IMR-90 (cell line): ENCODE results near the gene DENND1A. TPM values are rescaled to one million over a fixed set of nuclear protein-coding genes. Genes with fewer than 3 reads are reported as not detected.
"Not testable (repeated sequence)": the region's sequence is repeated elsewhere in the genome, so short reads cannot be mapped to it uniquely, and the experiment has no call there.

Experiments
- ATAC-seq: fragments of 200-7000 bp; cut with Tn5 transposase; 2 replicates; pipeline ENCODE4 v1.9.1; 2020; ENCODE audit warnings: low read depth, mild to moderate bottlenecking, moderate library complexity
- BruUV-seq: library from RNA; stranded (reverse); fragments of 400-500 nt; replicated peaks from 2 replicates; lab custom pipeline; 2021; lab: Mats Ljungman, UMichigan
- CTCF ChIA-PET: fragments of 300-600 bp; formaldehyde crosslinking; extraction: SDS; loops from one replicate; lab custom pipeline; 2021; ENCODE audit warnings: antibody characterized with exemption; lab: Yijun Ruan, JAX
- POLR2A ChIA-PET: fragments of 300-600 bp; sonication (Branson Sonifier 250); formaldehyde crosslinking; loops from one replicate; lab custom pipeline; 2022; ENCODE audit warnings: antibody characterized with exemption; ENCODE audit not compliant: unreplicated experiment; lab: Charles Lee
- DNase-seq: peaks from one replicate; pipeline ENCODE4 v3.0.0; 2013
- H2AFZ ChIP-seq: replicated peaks from 2 replicates; pipeline ENCODE3; 2013; ENCODE audit warnings: low read length, mild to moderate bottlenecking; ENCODE audit not compliant: poor library complexity
- H2AK5ac ChIP-seq: 2 replicates; pipeline ENCODE4 v1.6.1; 2013; ENCODE audit warnings: low read depth, low read length, inconsistent platforms
- H2AK9ac ChIP-seq: replicated peaks from 2 replicates; pipeline ENCODE3; 2013; ENCODE audit warnings: mild to moderate bottlenecking, low read depth, low read length, moderate library complexity; ENCODE audit not compliant: poor library complexity
- H2BK120ac ChIP-seq: 2 replicates; pipeline ENCODE4 v1.6.1; 2013; ENCODE audit warnings: low read depth, low read length, inconsistent platforms
- H2BK15ac ChIP-seq: 3 replicates; pipeline ENCODE4 v1.6.1; 2013; ENCODE audit warnings: low read depth, low read length, inconsistent platforms
- H2BK20ac ChIP-seq: 2 replicates; pipeline ENCODE4 v1.6.1; 2013; ENCODE audit warnings: low read depth, mild to moderate bottlenecking, inconsistent platforms, low read length, moderate library complexity
- H2BK5ac ChIP-seq: 2 replicates; pipeline ENCODE4 v1.6.1; 2013; ENCODE audit warnings: mild to moderate bottlenecking, low read depth, low read length, inconsistent platforms; ENCODE audit not compliant: poor library complexity, severe bottlenecking
- H3K14ac ChIP-seq: replicated peaks from 2 replicates; pipeline ENCODE4 v1.6.1; 2013; ENCODE audit warnings: low read depth, low read length, inconsistent platforms
- H3K18ac ChIP-seq: 2 replicates; pipeline ENCODE4 v1.6.1; 2013; ENCODE audit warnings: low read depth, low read length, control low read depth
- H3K23ac ChIP-seq: 2 replicates; pipeline ENCODE4 v1.6.1; 2013; ENCODE audit warnings: low read depth, low read length, inconsistent platforms
- H3K27ac ChIP-seq: 2 replicates; pipeline ENCODE4 v1.5.1; 2013; ENCODE audit warnings: mild to moderate bottlenecking, control low read depth, low read length; ENCODE audit not compliant: insufficient read depth
- H3K27me3 ChIP-seq: 2 replicates; pipeline ENCODE4 v1.6.1; 2013; ENCODE audit warnings: low read length; ENCODE audit not compliant: control insufficient read depth, insufficient read depth
- H3K36me3 ChIP-seq: 2 replicates; pipeline ENCODE4 v1.6.1; 2013; ENCODE audit warnings: low read length, mixed read lengths; ENCODE audit not compliant: control insufficient read depth, insufficient read depth
- H3K4ac ChIP-seq: 2 replicates; pipeline ENCODE4 v1.6.1; 2013; ENCODE audit warnings: low read depth, low read length, inconsistent platforms
- H3K4me1 ChIP-seq: 2 replicates; pipeline ENCODE4 v1.6.1; 2013; ENCODE audit warnings: low read length, mixed read lengths; ENCODE audit not compliant: control insufficient read depth, insufficient read depth
- H3K4me2 ChIP-seq: 2 replicates; pipeline ENCODE4 v1.6.1; 2013; ENCODE audit warnings: low read depth, mild to moderate bottlenecking, control low read depth, low read length, moderate library complexity
- H3K4me3 ChIP-seq: 2 replicates; pipeline ENCODE4 v1.5.1; 2013; ENCODE audit warnings: low read depth, mild to moderate bottlenecking, control low read depth, low read length, moderate library complexity; ENCODE audit not compliant: insufficient read depth
- H3K56ac ChIP-seq: 2 replicates; pipeline ENCODE4 v1.6.1; 2013; ENCODE audit warnings: low read length, inconsistent platforms; ENCODE audit not compliant: insufficient read depth; ENCODE audit errors: extremely low read depth
- H3K79me1 ChIP-seq, 2 experiments: 2 replicates each; pipeline ENCODE4 v1.6.1; 2013; ENCODE audit warnings: low read length in 2 of 2, inconsistent platforms in 1 of 2, low read depth in 1 of 2
- H3K9ac ChIP-seq: 2 replicates; pipeline ENCODE4 v1.6.1; 2013; ENCODE audit warnings: low read depth, low read length, control low read depth
- H3K9me1 ChIP-seq: 2 replicates; pipeline ENCODE4 v1.6.1; 2013; ENCODE audit warnings: low read length, inconsistent platforms; ENCODE audit not compliant: insufficient read depth
- H3K9me3 ChIP-seq: 2 replicates; pipeline ENCODE4 v1.6.1; 2013; ENCODE audit warnings: low read length; ENCODE audit not compliant: control insufficient read depth, insufficient read depth
- H4K20me1 ChIP-seq: 2 replicates; pipeline ENCODE4 v1.6.1; 2013; ENCODE audit warnings: low read length, inconsistent platforms; ENCODE audit not compliant: insufficient read depth
- H4K5ac ChIP-seq: 2 replicates; pipeline ENCODE4 v1.6.1; 2013; ENCODE audit warnings: mild to moderate bottlenecking, low read depth, low read length, control low read depth
- H4K8ac ChIP-seq, 2 experiments: 2 replicates each; pipeline ENCODE4 v1.6.1; 2013; ENCODE audit warnings: low read depth in 2 of 2, low read length in 2 of 2, control low read depth in 1 of 2, inconsistent platforms in 1 of 2
- H4K91ac ChIP-seq: 2 replicates; pipeline ENCODE4 v1.6.1; 2013; ENCODE audit warnings: low read depth, low read length, inconsistent platforms; ENCODE audit not compliant: insufficient read depth
- MAFK ChIP-seq: IDR thresholded peaks from 2 replicates; pipeline ENCODE4 v1.6.1; 2012; ENCODE audit warnings: low read depth, low read length, improper control_type of control experiment
- WGBS, 2 experiments: methylation state at CpG; one replicate each; pipeline versions ENCODE4 v1.1.5 to v1.1.7; 2013; ENCODE audit warnings: missing lambda C conversion rate in 2 of 2; ENCODE audit not compliant: insufficient read length in 1 of 2; ENCODE audit errors: extremely low coverage in 2 of 2; 5-methylcytosine and 5-hydroxymethylcytosine counted together
- dilution Hi-C: fragments of 300-500 bp; cut with HindIII; formaldehyde crosslinking; loops from one replicate; pipeline ENCODE4 v1.14.3; 2018; ENCODE audit warnings: low sequenced_read_pairs; ENCODE audit not compliant: unreplicated experiment
- in situ Hi-C: fragments of 300-500 bp; cut with MboI; formaldehyde crosslinking; loops from 3 replicates; pipeline ENCODE4 v1.14.3; 2019; ENCODE audit warnings: low sequenced_read_pairs, inconsistent platforms, mixed read lengths
- intact Hi-C: fragments of 100-400 bp; cut with micrococcal nuclease; formaldehyde crosslinking; loops from 2 replicates; pipeline ENCODE4 v1.10.0; 2022
- polyA plus RNA-seq, 3 experiments: library from polyadenylated mRNA; depleted of rRNA; stranded (reverse); fragments of >200 nt; gene quantifications; 2 replicates each; pipeline ENCODE4 v1.2.3, GENCODE V29; 2012; ENCODE audit warnings: low replicate concordance in 1 of 3
- total RNA-seq: library from RNA; depleted of rRNA; stranded (reverse); fragments of >200 nt; gene quantifications from 2 replicates; pipeline ENCODE4 v1.2.3, GENCODE V29; 2012

The DENND1A gene
- total and polyA plus RNA-seq, 2 of the 4 experiments (the other 2 are of a cell fraction) = 21.4 to 27.6 TPM

DNA sequence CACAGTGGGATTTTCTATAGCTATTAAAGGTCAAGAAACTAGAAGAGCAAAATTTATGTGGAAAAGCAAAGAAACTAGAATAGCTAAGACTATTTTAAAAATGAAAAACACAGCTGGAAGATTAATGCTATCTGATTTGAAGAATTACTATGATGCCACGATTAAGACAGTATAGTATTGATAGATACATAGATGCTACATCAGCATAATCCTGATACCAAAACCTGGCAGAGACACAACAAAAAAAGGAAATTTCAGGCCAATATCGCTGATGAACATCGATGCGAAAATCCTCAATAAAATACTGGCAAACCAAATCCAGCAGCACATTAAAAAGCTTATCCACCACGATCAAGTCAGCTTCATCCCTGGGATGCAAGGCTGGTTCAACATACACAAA is 201.4 kb downstream of the DENND1A start:
- H3K4me2 ChIP-seq, dilution Hi-C loops, H3K9me1 ChIP-seq, H2BK15ac ChIP-seq, H3K4me1 ChIP-seq, H3K79me1 ChIP-seq, ATAC-seq, H3K23ac ChIP-seq, H3K18ac ChIP-seq, H4K20me1 ChIP-seq, H3K9me3 ChIP-seq, H4K5ac ChIP-seq, H2BK20ac ChIP-seq, H3K4me3 ChIP-seq, H4K8ac ChIP-seq, H3K27ac ChIP-seq, in situ Hi-C loops, H2AK5ac ChIP-seq, H2AK9ac ChIP-seq, H2BK5ac ChIP-seq, H4K91ac ChIP-seq, H3K27me3 ChIP-seq, H3K4ac ChIP-seq, H3K14ac ChIP-seq, BruUV-seq, H3K56ac ChIP-seq, H2AFZ ChIP-seq, H2BK120ac ChIP-seq, POLR2A ChIA-PET, H3K36me3 ChIP-seq, DNase-seq, H3K9ac ChIP-seq: not testable (repeated sequence)
- WGBS, 2 experiments = no CpG with 5 or more reads among the region's 5 CpGs
- TF ChIP-seq MAFK = peak; percentile 40; the same call in 1 of the 2 replicates
- intact Hi-C loops = loop anchor here (10.0 kb wide), 1 partner anchor 526 kb away; the partner anchor contains the start of gene NEK6
- CTCF ChIA-PET = interaction anchor here (0.6 kb wide), 1 partner anchor 1257 kb away, joined by 3 read pairs; no protein-coding TSS in a partner anchor
